Hematopoietic multipotent progenitor cell treated with erythropoietin and hydrocortisone succinate and interleukin-3 and kit ligand, for 8 days (in vitro differentiated cells): Measurements from ENCODE around the gene PAPSS1.

Experiments
- DNase-seq: peaks from one replicate; pipeline ENCODE4 v3.0.0-alpha.2; 2015

The PAPSS1 gene

GRCh38 chr4:107619731-107620130 is 100.3 kb downstream of the PAPSS1 start:
- DNase-seq, result no peak

DNA sequence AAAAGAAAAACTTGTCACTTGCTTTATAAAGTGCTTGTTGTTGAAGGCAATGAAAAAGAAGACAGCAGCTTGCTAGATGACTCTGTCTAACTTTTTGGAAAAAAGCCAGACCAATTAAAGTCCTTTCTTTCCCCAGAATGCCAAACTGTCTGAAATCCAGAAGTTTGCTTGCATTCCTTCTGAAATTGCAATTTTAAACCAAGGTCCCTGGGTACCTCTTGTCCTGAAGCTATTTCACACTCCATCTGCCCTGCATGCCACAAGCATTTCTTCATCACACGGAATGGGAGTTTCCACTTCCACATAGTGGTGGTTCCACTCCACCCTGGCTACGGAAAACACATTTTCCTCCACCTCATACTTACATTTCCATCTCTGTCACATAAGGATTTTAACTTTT is 101.0 kb downstream of the PAPSS1 start:
- no peak for DNase-seq

- no peak for DNase-seq
Measured at GRCh38 chr4:107618656-107619055, 101.4 kb downstream of the PAPSS1 start.

DNA sequence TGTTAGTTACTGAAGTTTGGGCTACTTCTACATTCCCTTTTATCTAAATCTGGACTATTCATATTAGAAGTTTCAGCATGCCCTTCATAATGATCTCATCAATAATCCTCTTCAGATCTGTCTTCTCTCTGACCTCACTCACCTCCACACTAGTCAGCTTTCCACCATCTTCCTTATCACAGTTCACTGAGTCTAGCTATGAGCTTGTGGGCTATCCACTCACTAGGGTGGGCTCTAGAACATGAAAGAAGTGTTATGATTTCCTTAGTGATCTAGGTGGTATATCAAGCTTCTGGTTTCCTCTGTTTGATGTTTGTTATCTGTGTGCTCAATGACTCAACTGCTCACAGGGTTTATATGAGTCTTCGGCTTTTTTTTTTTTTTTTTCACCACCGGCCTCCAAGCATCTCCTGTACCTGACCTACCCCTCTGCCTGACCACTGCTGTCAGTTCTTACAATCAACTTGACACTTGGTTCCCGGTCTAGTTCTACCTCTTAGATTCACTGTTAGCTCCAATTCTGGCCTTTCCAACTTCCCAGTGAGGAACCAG is 103.1 kb downstream of the PAPSS1 start:
- DNase-seq, result no peak

- DNase-seq, result no peak
Measured at GRCh38 chr4:107615809-107616208, 104.2 kb downstream of the PAPSS1 start.

GRCh38 chr4:107603430-107603829 is 116.6 kb downstream of the PAPSS1 start:
- no peak for DNase-seq

- no peak for DNase-seq
Measured at GRCh38 chr4:107600983-107601382, 119.1 kb downstream of the PAPSS1 start.

- DNase-seq, result no peak
Measured at GRCh38 chr4:107600436-107600835, 119.6 kb downstream of the PAPSS1 start.

GRCh38 chr4:107599841-107600240 is 120.2 kb downstream of the PAPSS1 start:
- no peak for DNase-seq

- no peak for DNase-seq
Measured at GRCh38 chr4:107593230-107593629, 126.8 kb downstream of the PAPSS1 start.

DNA sequence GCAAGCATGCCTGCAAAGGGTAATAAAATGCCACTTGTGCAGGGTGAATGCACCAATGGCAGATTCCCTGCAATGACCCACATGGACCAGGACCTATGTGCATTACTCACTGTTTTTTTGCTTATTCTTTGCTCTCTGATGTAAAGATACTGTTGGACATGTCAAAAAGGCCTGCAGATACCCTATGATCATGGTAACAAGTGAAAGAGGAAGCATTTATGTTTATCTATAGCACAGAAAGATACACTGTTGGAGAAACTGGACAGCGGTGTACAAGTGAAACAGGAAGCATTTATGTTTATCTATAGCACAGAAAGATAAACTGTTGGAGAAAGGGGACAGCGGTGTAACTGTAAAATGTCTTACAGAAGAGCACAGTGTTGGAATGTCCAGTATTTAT is 127.5 kb downstream of the PAPSS1 start:
- peak; percentile 48 for DNase-seq

- no peak for DNase-seq
Measured at GRCh38 chr4:107589269-107589668, 130.8 kb downstream of the PAPSS1 start.

GRCh38 chr4:107586371-107586770 is 133.7 kb downstream of the PAPSS1 start:
- DNase-seq, result no peak

DNA sequence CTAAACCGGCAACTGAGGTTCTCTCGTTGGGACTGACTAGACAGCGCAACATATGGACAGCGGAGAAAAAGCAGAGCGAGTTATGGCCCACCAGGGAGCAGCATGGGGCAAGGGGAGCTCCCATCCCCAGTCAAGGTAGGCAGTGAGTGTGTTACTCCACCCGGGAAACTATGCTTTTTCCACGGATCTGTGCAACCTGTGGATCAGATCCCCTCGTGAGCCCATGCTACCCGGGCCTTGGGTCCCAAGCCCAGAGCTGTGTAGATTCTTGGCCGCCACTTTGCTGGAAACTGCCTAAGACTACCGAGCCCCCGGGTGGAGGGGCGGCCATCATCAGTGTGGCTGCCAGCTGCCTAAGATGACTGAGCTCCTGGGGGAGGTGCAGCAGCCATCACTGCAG is 140.9 kb downstream of the PAPSS1 start:
- no peak for DNase-seq

DNA sequence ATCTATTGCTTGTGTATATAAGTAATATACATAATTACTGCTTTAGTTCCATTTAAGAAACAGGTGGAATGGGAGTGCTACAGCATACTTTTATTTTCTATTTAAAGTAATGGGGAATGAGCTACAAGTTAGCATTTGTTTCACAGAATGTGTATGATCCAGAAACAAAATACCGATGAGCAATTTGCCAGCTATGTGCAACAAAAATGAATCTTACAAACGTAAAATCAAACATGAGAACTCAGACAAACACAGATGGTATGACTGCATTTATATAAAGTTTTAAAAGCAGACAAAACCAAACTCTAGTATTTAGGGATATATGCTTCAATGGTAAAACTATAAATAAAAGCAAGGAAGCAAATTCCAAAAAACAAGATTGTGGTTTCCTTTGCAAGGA is 141.7 kb downstream of the PAPSS1 start:
- no peak for DNase-seq

DNA sequence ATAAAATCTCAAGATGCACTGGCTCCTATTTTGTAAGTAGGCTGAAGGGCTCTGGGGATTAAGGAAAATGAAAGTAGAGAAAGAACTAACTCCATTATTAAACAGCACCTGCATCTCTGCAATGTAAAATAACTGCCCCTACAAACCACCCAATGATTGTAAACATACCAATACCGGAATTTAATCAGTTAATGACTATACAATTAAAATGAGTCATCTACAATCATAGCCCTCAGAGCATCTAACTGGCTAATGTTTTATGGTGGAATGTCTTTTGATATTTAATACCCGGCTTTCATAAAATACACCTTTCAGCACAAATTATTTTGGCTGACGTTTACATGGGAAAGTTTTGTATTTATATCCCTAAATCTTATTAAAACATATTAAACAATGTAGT is 142.3 kb downstream of the PAPSS1 start:
- no peak for DNase-seq

DNA sequence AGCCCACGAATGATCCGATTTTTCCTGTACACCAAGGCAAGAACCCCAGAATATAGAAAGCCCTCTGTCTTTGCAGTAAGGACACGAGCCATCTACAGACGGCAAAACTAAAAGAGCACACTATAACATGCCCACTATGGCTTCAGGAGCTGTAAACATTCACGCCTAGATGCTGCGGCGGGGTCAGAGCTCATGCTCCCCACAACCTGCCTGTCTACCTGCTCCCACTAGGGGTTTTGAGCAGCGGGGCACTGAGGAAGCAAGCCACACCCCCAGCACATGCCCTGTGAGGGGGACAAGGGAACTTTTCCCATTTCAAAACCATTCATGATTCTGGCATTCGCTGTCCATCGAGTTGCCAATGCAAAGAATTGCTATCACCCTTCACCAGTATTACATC is 144.8 kb downstream of the PAPSS1 start:
- DNase-seq, result no peak

GRCh38 chr4:107572281-107572680 is 147.8 kb downstream of the PAPSS1 start:
- DNase-seq, result no peak

GRCh38 chr4:107570952-107571351 is 149.1 kb downstream of the PAPSS1 start:
- DNase-seq, result no peak

DNA sequence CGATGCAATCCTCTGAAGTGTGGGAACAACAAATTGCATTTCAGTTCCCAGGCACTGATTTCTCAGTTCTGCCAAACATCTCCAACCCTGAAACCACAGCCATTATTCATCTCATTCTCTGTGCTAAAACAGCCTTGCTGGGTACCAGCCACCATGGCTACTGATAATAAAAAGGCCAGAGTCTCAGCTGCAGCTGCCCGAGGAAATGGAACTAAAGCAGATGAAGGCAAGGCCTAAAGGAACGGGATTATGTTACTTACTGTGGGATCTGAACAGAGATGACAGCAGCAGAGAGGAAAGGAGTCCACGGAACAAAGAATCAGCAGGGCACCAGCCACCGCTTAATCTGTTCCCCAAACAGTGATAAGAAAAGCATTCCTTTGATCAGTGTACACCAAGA is 155.7 kb downstream of the PAPSS1 start:
- DNase-seq, result no peak
